ENCODE results near the gene ADAP2.

ADAP2 gene

GRCh38 chr17:30996486-30996885 is 74.7 kb downstream of the ADAP2 start:
- DNase-seq (ENCODE audit: low read depth): no peak
- H3K4me3 ChIP-seq (ENCODE audit: low read length): no peak overlapping the region
- no peak for TF ChIP-seq CTCF (conservative IDR thresholded peaks at IDR 0.05; ENCODE audit: low read length)

- H3K4me3 ChIP-seq (ENCODE audit: low read length): no peak overlapping the region
- no peak for DNase-seq (ENCODE audit: low read depth)
- TF ChIP-seq CTCF (conservative IDR thresholded peaks at IDR 0.05; ENCODE audit: low read length): no peak
Measured at GRCh38 chr17:30997270-30997669, 75.5 kb downstream of the ADAP2 start.

GRCh38 chr17:30997842-30998241 is 76.1 kb downstream of the ADAP2 start:
- no peak overlapping the region for H3K4me3 ChIP-seq (ENCODE audit: low read length)
- DNase-seq (ENCODE audit: low read depth): no peak
- no peak for TF ChIP-seq CTCF (conservative IDR thresholded peaks at IDR 0.05; ENCODE audit: low read length)

- H3K4me3 ChIP-seq (ENCODE audit: low read length): no peak overlapping the region
- DNase-seq (ENCODE audit: low read depth): no peak
- no peak for TF ChIP-seq CTCF (conservative IDR thresholded peaks at IDR 0.05; ENCODE audit: low read length)
Measured at GRCh38 chr17:31002047-31002446, 80.3 kb downstream of the ADAP2 start.

- no peak for DNase-seq (ENCODE audit: low read depth)
- TF ChIP-seq CTCF (conservative IDR thresholded peaks at IDR 0.05; ENCODE audit: low read length): no peak
- H3K4me3 ChIP-seq (ENCODE audit: low read length): no peak overlapping the region
Measured at GRCh38 chr17:31003225-31003866, 81.6 kb downstream of the ADAP2 start.

GRCh38 chr17:31004160-31004559 is 82.4 kb downstream of the ADAP2 start:
- no peak overlapping the region for H3K4me3 ChIP-seq (ENCODE audit: low read length)
- DNase-seq (ENCODE audit: low read depth): no peak
- no peak for TF ChIP-seq CTCF (conservative IDR thresholded peaks at IDR 0.05; ENCODE audit: low read length)

- DNase-seq (ENCODE audit: low read depth): no peak
- TF ChIP-seq CTCF (conservative IDR thresholded peaks at IDR 0.05; ENCODE audit: low read length): no peak
- peak overlapping the region; percentile 58 for H3K4me3 ChIP-seq (ENCODE audit: low read length)
Measured at GRCh38 chr17:31007695-31008373, 86.1 kb downstream of the ADAP2 start.
